Measurements from ENCODE around the gene KCNAB1. TPM values are rescaled to one million over a fixed set of nuclear protein-coding genes. Genes with fewer than 3 reads are reported as not detected.

Gene KCNAB1
- total RNA-seq, 3 donors from 2014 or later (not counting 1 experiment from before 2014, with no cell fraction given), result not detected

DNA sequence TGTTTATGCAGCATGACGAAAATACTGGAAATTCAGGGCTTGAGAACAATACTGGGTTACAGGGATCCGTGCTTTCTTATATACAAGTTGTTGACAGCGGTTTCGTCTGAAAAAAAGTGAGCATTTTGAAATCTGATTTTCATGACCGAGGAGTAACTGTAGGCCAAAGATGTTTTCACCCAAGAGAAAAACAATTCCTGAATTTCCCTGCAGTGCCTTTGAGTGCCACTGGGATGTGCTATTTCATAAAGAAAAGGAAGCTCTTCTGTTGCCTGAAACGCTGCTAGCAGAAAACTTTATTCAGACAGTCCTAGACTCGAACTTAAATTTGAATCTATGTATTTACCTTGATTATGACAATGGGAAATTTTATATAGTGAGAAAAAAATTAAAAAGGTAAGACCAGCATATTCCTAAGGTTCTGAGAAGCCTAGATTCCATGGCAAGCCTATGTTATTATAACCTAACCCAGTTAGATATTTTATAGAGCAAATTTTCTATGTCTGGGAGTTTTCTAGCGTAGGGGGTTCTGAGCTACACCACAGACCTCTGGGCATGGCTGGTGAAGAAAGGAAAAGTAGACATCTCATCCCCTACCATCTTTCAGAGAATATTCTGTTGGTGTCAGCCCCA, 30.2 kb downstream of the KCNAB1 start:
- no peak overlapping the region for H3K27ac ChIP-seq (ENCODE audit: low read length)
- no peaks in the 10 kb centered on the region for H3K27me3 ChIP-seq (ENCODE audit: control insufficient read depth, insufficient read depth, low read length)
- WGBS (ENCODE audit: insufficient coverage), result 28% methylated on average over 7 of the region's 8 CpGs
- ATAC-seq (peak; percentile 58 to 80 (median 64)), DNase-seq (peak in 1 of 2 donors; percentile 69)
- H3K4me1 Mint-ChIP-seq, result no peaks in the 10 kb centered on the region
- no peak overlapping the region for H3K27ac Mint-ChIP-seq
- no peaks in the 10 kb centered on the region for H3K9me3 Mint-ChIP-seq
- H3K36me3 Mint-ChIP-seq, result no peaks in the 10 kb centered on the region
- H3K36me3 ChIP-seq (ENCODE audit: control insufficient read depth, insufficient read depth, low read length), result no peaks in the 10 kb centered on the region
- no peaks in the 10 kb centered on the region for H3K4me1 ChIP-seq (ENCODE audit: control insufficient read depth, insufficient read depth, low read length)
- intact Hi-C loops (cut with micrococcal nuclease), result loop anchor here (1.0 kb wide), 4 partner anchors 359 to 987 kb away; no protein-coding TSS in a partner anchor
- no peak overlapping the region for H3K4me3 ChIP-seq (ENCODE audit: low read length)
- H3K4me3 Mint-ChIP-seq, result no peak overlapping the region
- peaks cover 5 to 13% of the 10 kb centered on the region in 2 donors for H3K27me3 Mint-ChIP-seq (ENCODE audit: low read depth in 2 of 2)
- TF ChIP-seq CTCF (IDR thresholded peaks at IDR 0.05), result peak; percentile 70
- H3K9me3 ChIP-seq (ENCODE audit: control insufficient read depth, insufficient read depth, low read length), result no peaks in the 10 kb centered on the region

DNA sequence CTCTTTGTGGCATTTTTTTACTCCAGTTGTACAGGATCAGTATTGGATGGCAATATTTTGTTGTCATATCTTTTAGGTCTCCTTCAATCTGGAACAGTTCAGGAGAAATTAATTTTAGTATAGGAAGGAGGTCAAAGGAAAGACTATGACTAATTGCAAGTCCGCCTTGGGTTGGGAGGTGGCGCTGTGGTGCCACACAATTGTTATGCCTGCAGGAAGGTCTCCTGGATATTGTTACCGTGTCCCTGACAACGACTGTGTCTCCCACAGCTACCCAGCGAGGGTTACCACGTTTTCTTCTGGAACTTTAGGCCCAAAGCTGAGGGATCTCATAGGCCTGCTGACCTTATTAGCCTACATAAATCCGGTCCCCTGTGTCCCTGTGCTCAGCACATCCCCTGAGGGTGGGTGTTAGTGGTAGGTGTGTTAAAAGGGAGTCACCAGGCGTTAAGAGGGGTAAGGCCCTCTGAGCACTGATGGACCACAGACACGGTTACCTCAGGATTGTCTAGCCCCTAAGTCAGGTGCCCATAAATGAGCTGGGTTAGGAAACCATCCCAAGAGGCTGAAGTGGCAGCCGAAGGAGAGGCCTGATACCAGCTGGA, 31.5 kb downstream of the KCNAB1 start:
- Histone ChIP-seq H3K4me1 (ENCODE audit: control insufficient read depth, insufficient read depth, low read length) (no peaks in the 10 kb centered on the region), H3K27me3 (ENCODE audit: control insufficient read depth, insufficient read depth, low read length) (no peaks in the 10 kb centered on the region), H3K9me3 (ENCODE audit: control insufficient read depth, insufficient read depth, low read length) (no peaks in the 10 kb centered on the region), H3K27ac (ENCODE audit: low read length) (no peak overlapping the region), H3K36me3 (ENCODE audit: control insufficient read depth, insufficient read depth, low read length) (no peaks in the 10 kb centered on the region), H3K4me3 (ENCODE audit: low read length) (no peak overlapping the region)
- intact Hi-C loops (cut with micrococcal nuclease), result loop anchor here (1.0 kb wide), 1 partner anchor 929 kb away; no protein-coding TSS in a partner anchor
- no peak overlapping the region for H3K27ac Mint-ChIP-seq
- 40% methylated on average over 10 of the region's 10 CpGs for WGBS (ENCODE audit: insufficient coverage)
- H3K4me1 Mint-ChIP-seq, result no peaks in the 10 kb centered on the region
- ATAC-seq, result peak in 2 of 3 donors; percentile 59 to 68
- TF ChIP-seq CTCF (IDR thresholded peaks at IDR 0.05), result peak; percentile 67
- H3K27me3 Mint-ChIP-seq (ENCODE audit: low read depth in 2 of 2), result peaks cover 0 to 12% of the 10 kb centered on the region in 2 donors
- no peaks in the 10 kb centered on the region for H3K36me3 Mint-ChIP-seq
- H3K9me3 Mint-ChIP-seq, result no peaks in the 10 kb centered on the region
- H3K4me3 Mint-ChIP-seq, result no peak overlapping the region
- DNase-seq, result peak; percentile 27 to 73

- ATAC-seq (no peak), DNase-seq (no peak)
- Histone ChIP-seq H3K9me3 (ENCODE audit: control insufficient read depth, insufficient read depth, low read length) (no peaks in the 10 kb centered on the region), H3K36me3 (ENCODE audit: control insufficient read depth, insufficient read depth, low read length) (no peaks in the 10 kb centered on the region), H3K27me3 (ENCODE audit: control insufficient read depth, insufficient read depth, low read length) (no peaks in the 10 kb centered on the region), H3K4me1 (ENCODE audit: control insufficient read depth, insufficient read depth, low read length) (peaks cover 4% of the 10 kb centered on the region), H3K27ac (ENCODE audit: low read length) (no peak overlapping the region), H3K4me3 (ENCODE audit: low read length) (no peak overlapping the region)
- Mint-ChIP-seq H3K36me3 (no peaks in the 10 kb centered on the region), H3K27me3 (ENCODE audit: low read depth in 2 of 2) (peaks cover 0 to 2% of the 10 kb centered on the region in 2 donors), H3K4me3 (no peak overlapping the region), H3K9me3 (no peaks in the 10 kb centered on the region), H3K4me1 (peaks cover 13 to 19% of the 10 kb centered on the region in 2 donors), H3K27ac (no peak overlapping the region)
- WGBS (ENCODE audit: insufficient coverage), result 88% methylated on average over 3 of the region's 3 CpGs
- TF ChIP-seq CTCF (IDR thresholded peaks at IDR 0.05), result no peak
- intact Hi-C loops (cut with micrococcal nuclease), result no loop called here
These were observed 38.4 kb downstream of the KCNAB1 start for GRCh38 chr3:156158656-156159295.

Measured in natural killer cell (primary cell).